Gastrocnemius medialis (tissue), 4 donors: Measurements from ENCODE around the gene GPRIN1.

ENCODE experiments used
- CTCF ChIP-seq, 5 experiments: fragments of 450-650 bp in 3 of 5; fragments of 200-600 bp in 2 of 5; sonication (generic) in 2 of 5; IDR thresholded peaks in 4 of 5; conservative IDR thresholded peaks in 1 of 5; 1 replicate in 4 of 5; 2 replicates in 1 of 5; pipeline ENCODE4 v1.5.1; 2016 to 2019; ENCODE audit warnings: antibody characterized with exemption in 5 of 5, mild to moderate bottlenecking in 3 of 5, moderate library complexity in 3 of 5
- POLR2A ChIP-seq, 2 donors: fragments of 450-650 bp; IDR thresholded peaks; one replicate each; pipeline ENCODE4 v1.6.1; 2017; ENCODE audit warnings: antibody characterized with exemption in 2 of 2, mild to moderate bottlenecking in 2 of 2, moderate library complexity in 2 of 2

- TF ChIP-seq CTCF (IDR thresholded peaks at IDR 0.05 in 4 of 5, conservative IDR thresholded peaks at IDR 0.05 in 1 of 5) = no peak
- no peak for TF ChIP-seq POLR2A (IDR thresholded peaks at IDR 0.05)
Observed at GRCh38 chr5:176590035-176590717, 19.8 kb downstream of the GPRIN1 start.
